Measurements from ENCODE around the gene CCDC142. TPM values are rescaled to one million over a fixed set of nuclear protein-coding genes. Genes with fewer than 3 reads are reported as not detected.

CCDC142 gene, protein sequence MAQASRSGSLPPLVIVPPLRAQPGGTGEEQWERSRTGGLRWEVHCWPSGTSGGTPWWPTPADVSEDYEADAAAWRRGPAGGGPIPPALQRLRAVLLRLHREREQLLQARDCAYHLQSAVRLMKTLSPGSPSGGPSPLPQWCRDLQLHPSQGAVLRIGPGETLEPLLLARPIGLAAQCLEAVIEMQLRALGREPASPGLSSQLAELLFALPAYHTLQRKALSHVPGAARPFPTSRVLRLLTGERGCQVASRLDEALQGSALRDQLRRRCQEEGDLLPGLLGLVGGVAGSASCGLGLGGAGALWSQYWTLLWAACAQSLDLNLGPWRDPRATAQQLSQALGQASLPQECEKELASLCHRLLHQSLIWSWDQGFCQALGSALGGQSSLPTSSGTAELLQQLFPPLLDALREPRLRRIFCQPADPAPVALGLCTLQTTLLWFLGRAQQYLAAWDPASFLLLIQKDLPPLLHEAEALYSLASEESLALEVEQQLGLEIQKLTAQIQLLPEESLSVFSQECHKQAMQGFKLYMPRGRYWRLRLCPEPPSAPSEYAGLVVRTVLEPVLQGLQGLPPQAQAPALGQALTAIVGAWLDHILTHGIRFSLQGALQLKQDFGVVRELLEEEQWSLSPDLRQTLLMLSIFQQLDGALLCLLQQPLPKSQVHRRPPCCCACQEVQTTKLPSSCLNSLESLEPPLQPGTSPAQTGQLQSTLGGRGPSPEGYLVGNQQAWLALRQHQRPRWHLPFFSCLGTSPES
- total RNA-seq (2014; rRNA removed; shearing (Covaris generic)) (12.3 and 20.5 TPM in 2 replicates), polyA plus RNA-seq (2016; fragmentation: Nextera tagmentation; extraction: Ambion mirVana) (5.1 and 5.8 TPM in 2 replicates)
- long read RNA-seq, partial matches to known transcripts = 1 of 2 reads
- long read RNA-seq, other reads (novel, unspliced or antisense) = 0 of 2 reads

GRCh38 chr2:74482801-74483674, at the start of gene CCDC142, which contains the start of gene TTC31:
CCDC142 (minus strand) TSS chr2:74482998; CDS start chr2:74482837, 161 bp downstream.
TTC31 (plus strand) TSS chr2:74483081; CDS start chr2:74483096, 15 bp downstream.
- Mint-ChIP-seq H3K36me3 (ENCODE audit: low read depth) (peaks cover 24% of the 10 kb centered on the region), H3K4me1 (peaks cover 6% of the 10 kb centered on the region; the same call in 2 of the 3 replicates), H3K9me3 (no peaks in the 10 kb centered on the region), H3K27me3 (ENCODE audit: insufficient read depth, low read depth, poor library complexity) (peaks cover 11% of the 10 kb centered on the region), H3K27ac (peak within 1 kb of the TSS; percentile 99), H3K4me3 (peak within 1 kb of the TSS; percentile 99)
- Histone ChIP-seq H3K4me1 (ENCODE audit: insufficient read depth) (peaks cover 5% of the 10 kb centered on the region; the same call in 1 of the 2 replicates), H3K79me2 (replicated peaks; ENCODE audit: insufficient read depth) (peaks cover 14% of the 10 kb centered on the region), H3K36me3 (ENCODE audit: insufficient read depth) (no peaks in the 10 kb centered on the region; the same call in 1 of the 2 replicates), H3K4me3 (peak within 1 kb of the TSS; percentile 68), H3K27me3 (ENCODE audit: insufficient read depth) (no peaks in the 10 kb centered on the region), H4K20me1 (replicated peaks; ENCODE audit: insufficient read depth) (peaks cover 13% of the 10 kb centered on the region; the same call in 1 of the 2 replicates), H3K9me2 (ENCODE audit: insufficient read depth) (no peaks in the 10 kb centered on the region), H3K27ac (ENCODE audit: low read depth) (peak within 1 kb of the TSS; percentile 82; the same call in 1 of the 2 replicates), H3K4me2 (peak within 1 kb of the TSS; percentile 95), H2AFZ (peak within 1 kb of the TSS; percentile 72), H3F3A (replicated peaks; ENCODE audit: low read depth) (no peaks in the 10 kb centered on the region)
- peak; percentile 89 for ATAC-seq
- peak; percentile 99 for DNase-seq (ENCODE audit: low spot score)
- TF ChIP-seq CREB1 (CRISPR knock-in tag; IDR thresholded peaks at IDR 0.05; ENCODE audit: low read depth) = peak; percentile 54
- peak; percentile 96 for TF ChIP-seq NANOG (IDR thresholded peaks at IDR 0.05; ENCODE audit: borderline replicate concordance)
- peak; percentile 89 for TF ChIP-seq POLR2AphosphoS5 (IDR thresholded peaks at IDR 0.05; ENCODE audit: low read depth)
- TF ChIP-seq ETS1 (IDR thresholded peaks at IDR 0.05) = peak; percentile 96
- TF ChIP-seq, protein P1, sequence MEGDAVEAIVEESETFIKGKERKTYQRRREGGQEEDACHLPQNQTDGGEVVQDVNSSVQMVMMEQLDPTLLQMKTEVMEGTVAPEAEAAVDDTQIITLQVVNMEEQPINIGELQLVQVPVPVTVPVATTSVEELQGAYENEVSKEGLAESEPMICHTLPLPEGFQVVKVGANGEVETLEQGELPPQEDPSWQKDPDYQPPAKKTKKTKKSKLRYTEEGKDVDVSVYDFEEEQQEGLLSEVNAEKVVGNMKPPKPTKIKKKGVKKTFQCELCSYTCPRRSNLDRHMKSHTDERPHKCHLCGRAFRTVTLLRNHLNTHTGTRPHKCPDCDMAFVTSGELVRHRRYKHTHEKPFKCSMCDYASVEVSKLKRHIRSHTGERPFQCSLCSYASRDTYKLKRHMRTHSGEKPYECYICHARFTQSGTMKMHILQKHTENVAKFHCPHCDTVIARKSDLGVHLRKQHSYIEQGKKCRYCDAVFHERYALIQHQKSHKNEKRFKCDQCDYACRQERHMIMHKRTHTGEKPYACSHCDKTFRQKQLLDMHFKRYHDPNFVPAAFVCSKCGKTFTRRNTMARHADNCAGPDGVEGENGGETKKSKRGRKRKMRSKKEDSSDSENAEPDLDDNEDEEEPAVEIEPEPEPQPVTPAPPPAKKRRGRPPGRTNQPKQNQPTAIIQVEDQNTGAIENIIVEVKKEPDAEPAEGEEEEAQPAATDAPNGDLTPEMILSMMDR (conservative IDR thresholded peaks at IDR 0.05; ENCODE audit: low read depth in 2 of 2) = peak; percentile 89 to 90
- TF ChIP-seq, protein P2, sequence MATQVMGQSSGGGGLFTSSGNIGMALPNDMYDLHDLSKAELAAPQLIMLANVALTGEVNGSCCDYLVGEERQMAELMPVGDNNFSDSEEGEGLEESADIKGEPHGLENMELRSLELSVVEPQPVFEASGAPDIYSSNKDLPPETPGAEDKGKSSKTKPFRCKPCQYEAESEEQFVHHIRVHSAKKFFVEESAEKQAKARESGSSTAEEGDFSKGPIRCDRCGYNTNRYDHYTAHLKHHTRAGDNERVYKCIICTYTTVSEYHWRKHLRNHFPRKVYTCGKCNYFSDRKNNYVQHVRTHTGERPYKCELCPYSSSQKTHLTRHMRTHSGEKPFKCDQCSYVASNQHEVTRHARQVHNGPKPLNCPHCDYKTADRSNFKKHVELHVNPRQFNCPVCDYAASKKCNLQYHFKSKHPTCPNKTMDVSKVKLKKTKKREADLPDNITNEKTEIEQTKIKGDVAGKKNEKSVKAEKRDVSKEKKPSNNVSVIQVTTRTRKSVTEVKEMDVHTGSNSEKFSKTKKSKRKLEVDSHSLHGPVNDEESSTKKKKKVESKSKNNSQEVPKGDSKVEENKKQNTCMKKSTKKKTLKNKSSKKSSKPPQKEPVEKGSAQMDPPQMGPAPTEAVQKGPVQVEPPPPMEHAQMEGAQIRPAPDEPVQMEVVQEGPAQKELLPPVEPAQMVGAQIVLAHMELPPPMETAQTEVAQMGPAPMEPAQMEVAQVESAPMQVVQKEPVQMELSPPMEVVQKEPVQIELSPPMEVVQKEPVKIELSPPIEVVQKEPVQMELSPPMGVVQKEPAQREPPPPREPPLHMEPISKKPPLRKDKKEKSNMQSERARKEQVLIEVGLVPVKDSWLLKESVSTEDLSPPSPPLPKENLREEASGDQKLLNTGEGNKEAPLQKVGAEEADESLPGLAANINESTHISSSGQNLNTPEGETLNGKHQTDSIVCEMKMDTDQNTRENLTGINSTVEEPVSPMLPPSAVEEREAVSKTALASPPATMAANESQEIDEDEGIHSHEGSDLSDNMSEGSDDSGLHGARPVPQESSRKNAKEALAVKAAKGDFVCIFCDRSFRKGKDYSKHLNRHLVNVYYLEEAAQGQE (IDR thresholded peaks at IDR 0.05; ENCODE audit: unreplicated experiment) = no peak
- no peak for TF ChIP-seq JUNB (IDR thresholded peaks at IDR 0.05; ENCODE audit: unreplicated experiment)
- TF ChIP-seq ZNF331 (CRISPR knock-in tag; IDR thresholded peaks at IDR 0.05; ENCODE audit: low read depth) = no peak
- TF ChIP-seq ZNF462 (CRISPR knock-in tag; IDR thresholded peaks at IDR 0.05) = no peak

All from GM23338 (cell line).